ENCODE data around the gene SEC16B.

- TF ChIP-seq POLR2A (IDR thresholded peaks at IDR 0.05) (no peak), CTCF (IDR thresholded peaks at IDR 0.05) (no peak), POLR2AphosphoS5 (IDR thresholded peaks at IDR 0.05) (no peak)
These were observed 42.7 kb downstream of the SEC16B start for GRCh38 chr1:177927021-177927596.
